Erythroblast (primary cell): ENCODE results near the gene LRRK2.

ENCODE experiments used
- GATA1 ChIP-seq: IDR thresholded peaks from 2 replicates; pipeline ENCODE4 v1.6.1; 2011; ENCODE audit warnings: low read depth, mild to moderate bottlenecking, control low read depth, low read length, moderate library complexity
- POLR2A ChIP-seq: IDR thresholded peaks from 2 replicates; pipeline ENCODE4 v1.6.1; 2011; ENCODE audit warnings: mild to moderate bottlenecking, low read length

DNA sequence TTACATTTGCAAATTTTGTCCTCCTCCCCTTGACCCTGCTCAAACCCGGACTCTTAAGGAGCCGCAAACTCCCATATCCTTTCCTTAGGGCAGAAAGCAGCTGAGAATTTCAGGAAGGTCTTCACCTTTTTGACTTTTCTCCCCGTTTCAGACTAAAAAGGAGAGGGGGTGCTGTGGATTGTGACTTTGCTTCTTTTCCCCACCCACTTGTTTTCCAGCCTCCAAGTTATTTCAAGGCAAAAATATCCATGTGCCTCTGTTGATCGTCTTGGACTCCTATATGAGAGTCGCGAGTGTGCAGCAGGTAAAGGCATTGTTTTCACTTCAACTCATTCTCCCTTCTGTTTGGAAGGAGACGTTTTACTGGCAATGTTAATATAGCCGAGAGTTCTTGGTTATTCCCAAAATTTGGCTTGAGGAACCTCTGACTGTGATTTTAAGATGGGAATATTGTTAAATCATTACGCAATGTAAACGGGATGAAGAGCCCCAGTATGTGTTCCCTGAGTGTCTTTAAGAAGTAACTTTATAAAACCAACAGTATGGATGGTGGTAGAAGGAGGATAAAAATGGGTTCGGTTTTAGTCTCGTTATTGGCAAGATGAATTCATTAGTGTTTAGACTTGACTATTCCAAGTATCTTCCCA, 663 bp downstream of the LRRK2 start:
- TF ChIP-seq POLR2A (no peak), GATA1 (no peak)
